Breast epithelium (tissue), 3 donors: ENCODE data around the gene GABARAPL2.

Experiments used
- POLR2A ChIP-seq: fragments of 450-650 bp; IDR thresholded peaks from one replicate; pipeline ENCODE4 v1.6.1; 2016; ENCODE audit warnings: antibody characterized with exemption, mild to moderate bottlenecking, moderate library complexity
- TF ChIP-seq, protein P1 (sequence below), 3 donors: fragments of 450-650 bp; IDR thresholded peaks; one replicate each; pipeline ENCODE4 v1.5.1; 2016 to 2017; ENCODE audit warnings: antibody characterized with exemption in 3 of 3, mild to moderate bottlenecking in 3 of 3, moderate library complexity in 3 of 3

DNA sequence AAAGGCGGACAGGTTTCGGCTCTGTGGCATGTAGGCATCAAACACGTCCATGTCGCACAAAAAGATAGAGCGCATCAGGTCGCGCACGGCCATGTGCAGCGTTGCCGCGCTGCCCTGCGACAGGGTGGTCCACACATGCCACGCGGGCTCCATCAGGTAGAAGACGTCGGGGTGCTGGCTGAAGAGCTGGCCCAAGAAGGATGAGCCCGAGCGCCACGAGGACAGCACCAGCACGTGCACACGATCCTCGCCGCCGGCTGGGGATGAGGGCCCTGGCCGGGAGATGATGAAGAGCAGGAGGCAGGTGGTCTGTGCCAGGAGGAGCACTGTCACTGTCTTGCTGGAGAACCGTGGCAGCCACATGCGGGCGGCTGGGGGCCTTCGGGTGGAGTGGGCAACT lies 36.2 kb upstream of the GABARAPL2 start:
- TF ChIP-seq, protein P1, sequence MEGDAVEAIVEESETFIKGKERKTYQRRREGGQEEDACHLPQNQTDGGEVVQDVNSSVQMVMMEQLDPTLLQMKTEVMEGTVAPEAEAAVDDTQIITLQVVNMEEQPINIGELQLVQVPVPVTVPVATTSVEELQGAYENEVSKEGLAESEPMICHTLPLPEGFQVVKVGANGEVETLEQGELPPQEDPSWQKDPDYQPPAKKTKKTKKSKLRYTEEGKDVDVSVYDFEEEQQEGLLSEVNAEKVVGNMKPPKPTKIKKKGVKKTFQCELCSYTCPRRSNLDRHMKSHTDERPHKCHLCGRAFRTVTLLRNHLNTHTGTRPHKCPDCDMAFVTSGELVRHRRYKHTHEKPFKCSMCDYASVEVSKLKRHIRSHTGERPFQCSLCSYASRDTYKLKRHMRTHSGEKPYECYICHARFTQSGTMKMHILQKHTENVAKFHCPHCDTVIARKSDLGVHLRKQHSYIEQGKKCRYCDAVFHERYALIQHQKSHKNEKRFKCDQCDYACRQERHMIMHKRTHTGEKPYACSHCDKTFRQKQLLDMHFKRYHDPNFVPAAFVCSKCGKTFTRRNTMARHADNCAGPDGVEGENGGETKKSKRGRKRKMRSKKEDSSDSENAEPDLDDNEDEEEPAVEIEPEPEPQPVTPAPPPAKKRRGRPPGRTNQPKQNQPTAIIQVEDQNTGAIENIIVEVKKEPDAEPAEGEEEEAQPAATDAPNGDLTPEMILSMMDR (IDR thresholded peaks at IDR 0.05), result no peak
- no peak for TF ChIP-seq POLR2A
